ENCODE data around the gene ZBTB40.

DNA sequence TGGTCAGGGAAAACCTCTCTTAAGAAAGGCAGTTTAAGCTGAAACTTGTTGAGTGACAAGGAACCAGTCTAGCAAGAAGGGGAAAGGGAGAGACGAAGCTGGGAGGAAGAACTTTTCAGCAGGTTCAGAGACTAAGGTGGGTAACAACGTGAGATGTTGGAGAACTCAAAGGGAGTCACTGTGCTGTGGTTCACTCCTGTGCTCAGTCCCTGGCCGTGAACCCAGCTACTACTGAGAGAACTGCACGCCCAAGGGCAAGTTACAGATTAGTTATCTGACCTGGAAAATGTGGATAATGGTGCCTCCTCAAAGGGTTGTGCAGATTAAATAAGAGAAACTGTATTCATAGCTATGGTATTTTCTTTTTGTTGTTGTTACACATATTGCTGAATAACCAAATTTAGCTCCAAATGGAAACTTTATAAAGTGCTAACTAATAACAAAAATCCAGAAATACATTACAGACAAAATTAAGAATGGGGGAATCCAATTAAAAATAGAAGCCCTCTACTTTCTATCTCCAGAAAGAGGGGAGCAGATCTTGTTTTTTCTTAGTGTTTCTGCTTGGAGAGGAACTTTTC lies 2.9 kb downstream of the ZBTB40 start:
- TF ChIP-seq, protein P1, sequence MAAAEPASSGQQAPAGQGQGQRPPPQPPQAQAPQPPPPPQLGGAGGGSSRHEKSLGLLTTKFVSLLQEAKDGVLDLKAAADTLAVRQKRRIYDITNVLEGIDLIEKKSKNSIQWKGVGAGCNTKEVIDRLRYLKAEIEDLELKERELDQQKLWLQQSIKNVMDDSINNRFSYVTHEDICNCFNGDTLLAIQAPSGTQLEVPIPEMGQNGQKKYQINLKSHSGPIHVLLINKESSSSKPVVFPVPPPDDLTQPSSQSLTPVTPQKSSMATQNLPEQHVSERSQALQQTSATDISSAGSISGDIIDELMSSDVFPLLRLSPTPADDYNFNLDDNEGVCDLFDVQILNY (CRISPR knock-in tag; IDR thresholded peaks at IDR 0.05), result no peak
- no peak for TF ChIP-seq KAT7 (CRISPR knock-in tag; IDR thresholded peaks at IDR 0.05; ENCODE audit: borderline replicate concordance)
- TF ChIP-seq CTCF (IDR thresholded peaks at IDR 0.05), result no peak
- no peak for TF ChIP-seq USF2 (CRISPR knock-in tag; IDR thresholded peaks at IDR 0.05)
